AG08395 (cell line): ENCODE results near the gene OLFML1.
"Not testable (repeated sequence)": the region's sequence is repeated elsewhere in the genome, so short reads cannot be mapped to it uniquely, and the experiment has no call there.

Experiments used
- DNase-seq: peaks from one replicate; pipeline ENCODE4 v3.0.0; 2012; ENCODE audit warnings: mixed read lengths, low spot score

OLFML1 gene

DNA sequence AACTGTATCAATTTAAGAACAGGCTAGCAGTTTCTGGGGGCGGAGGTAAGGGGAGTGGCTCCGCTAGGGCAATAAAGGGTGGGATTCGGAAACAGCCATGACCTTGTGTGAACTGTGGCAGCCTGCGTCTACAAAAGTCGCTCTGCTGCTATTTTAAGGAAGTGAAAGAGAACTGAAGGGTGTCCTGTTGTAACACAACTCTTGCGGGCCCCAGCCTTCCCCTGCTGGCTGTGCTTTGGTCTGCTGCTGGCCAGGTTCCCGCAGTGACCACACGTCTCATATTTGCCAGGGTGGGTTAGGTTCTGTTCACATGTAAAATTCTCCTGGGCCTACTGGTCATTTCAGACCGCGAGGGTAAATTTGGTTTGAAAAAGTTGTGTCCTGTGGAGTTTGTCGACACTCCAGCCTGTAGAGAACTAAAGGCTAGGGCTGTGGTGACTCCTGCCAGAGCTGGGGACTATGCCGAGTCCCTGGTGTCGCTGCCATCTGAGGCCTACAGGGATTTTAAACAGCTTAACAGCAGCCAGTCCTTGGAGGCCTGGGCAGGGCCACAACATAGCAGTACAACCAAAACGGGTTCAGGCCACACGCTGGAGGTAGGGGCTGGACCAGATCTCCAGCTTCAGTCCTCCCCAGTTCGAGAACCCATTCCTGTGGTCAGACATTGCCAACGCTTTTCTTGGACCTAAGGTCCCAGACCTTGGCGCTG is 27.4 kb downstream of the OLFML1 start:
- DNase-seq = peak; percentile 78

DNA sequence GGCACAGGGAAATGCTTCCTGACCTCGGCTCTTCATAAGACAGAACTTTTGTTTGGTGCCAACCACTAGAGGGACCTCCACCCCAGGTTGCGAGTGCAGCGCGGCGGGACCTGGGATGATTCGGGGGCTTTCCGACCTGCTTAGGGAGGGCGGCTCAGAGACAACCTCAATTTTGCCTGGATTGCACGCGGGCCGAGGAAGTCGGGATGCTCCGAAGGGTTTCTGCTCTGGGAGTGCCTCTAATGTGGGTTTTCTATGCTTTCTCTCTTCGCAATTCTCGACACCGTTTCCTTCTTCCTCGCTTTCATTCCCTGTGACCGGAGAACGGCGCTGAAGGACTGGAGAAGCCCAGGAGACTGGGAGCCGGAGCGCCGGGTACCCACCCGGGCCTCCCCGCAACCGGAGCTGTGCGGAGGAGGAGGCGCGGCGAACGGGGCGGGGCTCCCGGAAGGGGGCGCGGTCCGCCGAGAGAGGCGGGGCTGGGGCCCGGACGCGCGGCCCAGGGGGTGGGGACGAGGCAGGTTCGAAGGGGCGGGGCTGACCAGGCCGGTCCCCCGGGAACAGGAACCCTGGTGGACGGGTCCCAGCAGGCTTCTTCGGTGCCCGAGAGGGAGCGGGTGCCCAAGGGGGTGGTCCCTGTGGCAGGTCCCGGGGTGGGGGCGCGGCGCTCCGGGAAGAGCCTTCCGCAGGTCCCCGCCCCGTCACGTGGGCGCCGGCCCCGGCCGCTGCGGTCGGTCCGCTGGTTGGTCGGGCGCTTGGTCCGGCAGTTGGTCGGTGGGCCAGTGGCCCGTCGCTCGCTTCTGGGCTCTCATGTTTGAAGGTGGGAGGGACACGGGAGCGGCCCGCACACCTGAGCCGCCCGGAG is 28.2 kb downstream of the OLFML1 start, which contains the start of gene PPFIBP2:
Gene PPFIBP2 (plus strand): TSS at position 766 of the 865 bp plus-strand sequence. CDS start 35,477 bp downstream, outside the sequence.
- DNase-seq = peak; percentile 95

DNA sequence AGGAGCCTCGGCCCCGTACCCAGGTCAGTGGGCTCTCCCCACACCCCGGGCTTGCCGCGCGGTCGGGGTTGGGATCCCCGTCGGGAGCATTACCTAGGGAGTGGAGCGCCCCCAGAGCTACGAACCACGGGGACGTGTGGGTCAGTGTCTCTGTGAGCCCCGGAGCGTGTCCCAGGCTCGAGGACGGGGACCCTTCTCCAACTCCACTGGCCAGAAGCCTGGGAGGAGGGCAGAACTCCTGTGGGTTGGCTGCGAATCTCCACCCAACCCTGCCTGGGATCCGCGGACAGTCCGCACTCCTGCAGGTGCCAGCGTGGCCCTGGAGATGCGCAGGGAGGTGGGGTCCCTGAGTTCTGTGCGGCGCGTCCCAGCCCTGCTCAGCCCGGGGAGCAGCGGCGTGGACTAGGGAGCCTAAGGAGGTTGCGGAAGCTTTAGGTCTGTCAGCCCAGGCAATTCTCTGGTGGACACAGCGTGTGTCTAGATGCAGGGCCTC is 28.8 kb downstream of the OLFML1 start:
- DNase-seq = peak; percentile 23

DNA sequence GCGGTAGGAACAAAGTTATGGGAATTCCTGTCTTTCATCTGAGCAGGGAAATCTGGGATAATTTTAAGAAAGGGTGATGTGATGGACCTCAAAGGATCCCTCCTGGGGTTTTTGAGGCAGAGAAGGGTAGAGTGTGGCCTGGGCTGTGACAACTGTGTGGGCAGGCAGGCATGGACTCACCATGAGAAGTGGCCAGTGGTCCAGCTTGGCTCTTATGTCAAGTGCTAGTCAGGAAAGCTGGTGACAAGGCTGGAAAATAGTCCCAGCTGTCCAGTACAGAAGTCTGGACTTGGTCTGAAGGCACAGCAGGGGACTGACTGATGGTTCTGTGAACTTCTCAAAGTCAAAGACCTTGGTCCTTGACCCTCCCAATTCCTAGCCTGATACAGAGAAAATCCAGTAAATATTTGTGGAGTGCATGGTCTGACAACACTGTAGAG is 30.2 kb downstream of the OLFML1 start:
- no peak for DNase-seq

DNA sequence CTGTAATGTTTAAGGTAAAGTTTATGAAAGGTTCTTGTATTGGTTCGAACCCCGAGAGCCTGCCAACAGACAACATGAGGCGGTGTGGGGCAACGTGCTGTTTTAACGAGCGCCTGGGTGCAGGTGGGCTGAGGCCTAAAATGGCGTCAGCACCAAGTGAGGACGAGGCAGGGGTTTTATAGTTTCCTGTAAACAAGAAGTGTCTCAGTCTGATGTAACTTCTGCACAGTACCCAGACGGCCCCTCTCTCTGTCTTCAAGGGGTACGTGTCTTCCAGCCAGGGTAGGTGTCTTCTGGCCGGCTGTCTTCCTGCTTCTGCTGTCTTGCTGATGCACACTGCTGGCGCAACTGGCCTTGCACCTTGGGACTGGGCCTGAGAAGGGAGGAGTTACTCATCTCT is 31.2 kb downstream of the OLFML1 start:
- no peak for DNase-seq

DNA sequence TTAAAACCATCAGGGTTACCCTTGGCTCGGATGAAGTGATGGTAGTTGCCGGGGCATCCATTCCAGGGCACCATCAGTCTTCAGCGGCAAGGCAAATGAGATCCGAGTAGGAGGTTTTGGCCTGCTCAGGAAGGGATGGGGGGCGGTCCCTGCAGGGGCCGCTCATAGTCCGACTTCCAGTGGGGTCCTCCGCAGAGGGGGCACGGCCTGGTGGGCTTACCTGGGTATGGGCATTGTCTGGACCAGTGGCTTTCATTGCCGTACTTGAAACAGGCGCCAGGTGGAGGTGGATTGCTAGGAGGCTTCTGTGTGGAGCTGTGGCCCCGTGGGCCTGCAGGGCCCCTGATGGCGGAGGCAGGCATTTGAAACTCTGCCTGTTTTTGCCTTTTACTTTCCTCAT is 32.4 kb downstream of the OLFML1 start:
- DNase-seq = not testable (repeated sequence)

DNA sequence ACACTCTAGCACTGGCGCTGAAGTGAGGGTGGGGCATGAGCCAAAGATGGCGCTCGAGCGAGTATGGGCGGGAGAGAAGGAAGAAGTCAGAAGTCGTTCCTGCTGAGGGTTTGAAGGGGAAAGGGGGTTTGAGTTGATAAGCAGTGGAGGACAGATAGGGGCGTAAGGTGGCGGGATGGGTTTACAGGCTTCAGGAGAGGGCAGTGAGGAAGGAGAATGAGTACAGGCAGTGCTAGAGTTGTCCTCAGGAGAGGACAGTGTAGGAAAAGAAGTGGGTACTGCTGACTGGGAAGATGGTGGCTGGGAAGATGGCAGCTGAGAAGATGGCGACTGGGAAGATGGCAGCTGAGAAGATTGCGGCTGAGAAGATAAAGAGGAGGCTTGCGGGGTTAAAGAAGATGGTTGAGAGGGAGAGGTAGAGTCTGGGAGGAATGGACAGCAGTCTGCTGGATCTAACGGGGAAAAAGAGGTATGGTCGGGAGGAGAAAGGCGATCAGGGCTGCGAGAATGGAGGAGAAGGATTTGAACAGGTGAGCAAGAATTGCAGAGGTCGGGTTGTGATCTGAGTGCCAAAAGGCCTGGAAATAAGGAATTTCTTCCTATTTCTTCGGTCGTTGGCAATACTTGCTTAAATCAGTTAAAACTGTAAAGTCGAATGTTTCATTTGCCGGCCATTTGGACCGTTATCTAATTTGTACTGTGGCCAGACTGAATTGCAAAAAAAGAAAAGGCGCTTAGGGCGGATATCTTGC is 33.7 kb downstream of the OLFML1 start:
- DNase-seq = no peak

DNA sequence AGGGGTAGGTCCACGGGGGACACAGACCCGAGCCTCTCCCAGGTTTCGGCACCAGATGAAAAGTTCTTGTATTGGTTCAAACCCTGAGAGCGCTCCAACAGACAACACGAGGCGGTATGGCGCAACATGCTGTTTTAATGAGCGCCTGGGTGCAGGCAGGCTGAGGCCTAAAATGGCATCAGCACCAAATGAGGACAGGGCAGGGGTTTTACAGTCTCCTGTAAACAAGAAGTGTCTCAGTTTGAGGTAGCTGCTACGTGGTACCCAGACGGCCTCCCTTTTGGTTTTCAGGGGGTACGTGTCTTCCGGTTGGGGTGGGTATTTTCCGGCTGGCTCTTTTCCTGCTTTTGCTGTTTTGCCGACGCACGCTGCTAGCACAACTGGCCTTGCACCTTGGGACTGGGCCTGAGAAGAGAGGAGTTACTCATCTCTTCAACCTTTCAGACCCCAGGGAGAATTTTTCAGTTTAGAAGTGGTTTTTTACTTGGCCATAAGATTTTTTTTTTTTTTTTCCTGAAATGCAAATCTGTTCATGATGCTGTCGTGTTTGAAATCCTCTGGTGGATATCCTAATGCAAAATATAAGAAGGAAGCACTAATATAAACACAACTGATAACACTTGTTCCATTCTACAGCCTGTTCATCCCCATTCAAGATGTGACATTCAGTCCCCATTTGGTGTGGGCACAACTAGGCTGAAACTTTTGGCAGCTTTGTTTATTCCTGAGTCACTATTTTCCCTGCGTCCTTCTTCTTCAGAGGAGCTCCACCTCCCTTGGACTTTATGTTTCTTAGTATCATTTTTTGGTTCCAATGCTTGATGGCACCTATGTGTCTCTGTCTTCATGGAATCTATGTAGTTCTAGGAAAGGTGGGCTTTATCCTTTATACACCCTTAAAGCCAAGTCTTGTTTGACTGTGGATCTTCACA is 35.0 kb downstream of the OLFML1 start:
- DNase-seq = peak; percentile 39

DNA sequence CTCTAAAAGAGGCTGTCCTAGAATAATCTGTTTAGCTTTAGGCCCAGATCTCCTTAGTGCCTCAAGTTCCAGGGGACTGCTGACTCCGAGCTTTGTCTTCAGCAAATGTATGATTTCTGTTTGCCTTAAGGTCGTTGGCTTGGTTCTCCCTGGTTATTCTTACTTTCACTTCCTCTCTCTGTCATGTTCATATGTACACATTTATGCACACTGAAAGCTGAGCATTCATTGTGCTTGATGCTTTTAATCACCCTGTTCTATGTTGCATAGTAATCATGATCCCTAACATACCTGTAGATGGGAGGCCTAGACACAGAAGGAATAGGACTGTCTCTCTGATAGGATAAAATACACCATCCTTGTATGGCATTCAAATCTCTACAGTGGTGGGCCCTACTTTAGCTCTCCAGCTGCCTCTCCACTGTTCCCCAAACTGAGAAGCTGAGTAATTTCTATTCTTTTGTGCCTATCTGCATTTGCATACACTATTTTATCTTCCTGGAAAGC is 35.7 kb downstream of the OLFML1 start:
- no peak for DNase-seq

DNA sequence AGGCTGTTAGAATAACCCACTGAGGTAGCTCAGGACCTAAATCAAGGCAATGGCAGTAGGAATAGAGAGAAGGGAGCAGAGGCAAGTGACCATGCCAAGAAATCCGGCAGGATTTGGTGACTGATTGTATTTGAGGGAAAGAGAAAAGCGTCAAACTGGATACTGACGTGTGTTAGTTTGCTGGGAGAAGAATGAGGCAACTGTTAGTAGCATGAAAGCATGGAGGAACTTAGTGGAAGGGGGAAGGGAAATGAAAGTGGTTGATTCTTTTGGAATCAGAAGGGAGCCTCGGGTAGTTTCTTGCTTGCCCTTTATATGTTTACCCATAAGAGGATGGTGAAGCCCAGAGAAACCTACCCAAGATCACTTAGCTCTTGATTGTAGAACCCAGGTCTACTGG is 36.8 kb downstream of the OLFML1 start:
- no peak for DNase-seq

DNA sequence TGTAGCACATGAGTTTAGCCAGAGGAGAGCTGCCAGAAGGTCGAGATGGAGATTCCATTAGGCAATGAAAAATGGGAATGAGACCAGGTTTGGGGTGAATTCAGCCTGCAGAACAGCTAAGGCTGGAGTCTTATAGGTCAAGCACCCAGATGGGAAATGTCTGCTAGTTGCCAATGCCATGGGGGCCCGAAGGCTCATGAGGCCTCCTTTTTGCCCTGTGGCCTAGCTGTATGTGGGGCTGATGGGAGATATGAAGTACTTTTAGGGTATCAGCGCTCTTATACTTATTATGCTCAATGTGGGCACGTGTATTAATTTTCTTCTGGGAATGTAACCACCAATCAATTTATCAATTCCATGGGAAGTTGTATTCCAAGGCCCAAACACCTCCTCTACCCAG is 37.2 kb downstream of the OLFML1 start:
- no peak for DNase-seq

DNA sequence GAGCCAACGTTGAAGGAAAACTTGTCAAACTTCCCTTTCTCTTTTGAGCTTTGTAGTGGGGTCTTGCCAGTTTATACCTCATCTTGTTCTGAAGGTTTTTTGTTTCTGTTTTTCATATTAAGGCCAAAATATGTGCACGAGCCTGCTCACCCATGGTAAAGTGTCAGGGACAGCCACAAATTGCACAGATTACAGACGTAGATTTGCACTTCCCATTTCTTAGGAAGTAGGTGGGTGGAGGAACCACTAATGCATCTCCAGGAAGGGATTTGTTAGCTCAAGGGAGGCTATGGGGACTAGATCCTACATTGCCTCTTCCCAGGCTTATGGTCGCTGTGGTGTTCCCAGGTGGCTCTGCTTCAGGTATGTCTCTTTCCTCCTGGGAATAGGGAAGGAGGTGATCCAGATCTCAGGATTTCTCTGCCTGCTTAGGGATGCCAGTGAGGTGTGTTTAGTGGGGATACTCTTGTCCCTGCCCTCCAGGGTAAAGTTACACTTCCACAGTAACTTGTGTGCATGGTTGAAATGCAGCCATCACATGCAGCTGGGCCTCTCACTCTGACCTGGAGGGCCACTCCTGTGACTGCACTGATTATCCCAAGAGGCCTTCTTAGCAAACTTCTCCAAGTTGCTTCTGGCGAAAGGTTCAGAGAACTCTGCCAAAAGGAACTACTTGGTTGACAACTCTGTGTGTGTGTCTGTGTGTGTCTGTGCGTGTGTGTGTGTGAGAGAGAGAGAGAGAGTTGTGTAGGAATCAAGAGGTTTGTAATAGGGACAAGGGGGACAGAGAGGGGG is 38.3 kb downstream of the OLFML1 start:
- DNase-seq = no peak

DNA sequence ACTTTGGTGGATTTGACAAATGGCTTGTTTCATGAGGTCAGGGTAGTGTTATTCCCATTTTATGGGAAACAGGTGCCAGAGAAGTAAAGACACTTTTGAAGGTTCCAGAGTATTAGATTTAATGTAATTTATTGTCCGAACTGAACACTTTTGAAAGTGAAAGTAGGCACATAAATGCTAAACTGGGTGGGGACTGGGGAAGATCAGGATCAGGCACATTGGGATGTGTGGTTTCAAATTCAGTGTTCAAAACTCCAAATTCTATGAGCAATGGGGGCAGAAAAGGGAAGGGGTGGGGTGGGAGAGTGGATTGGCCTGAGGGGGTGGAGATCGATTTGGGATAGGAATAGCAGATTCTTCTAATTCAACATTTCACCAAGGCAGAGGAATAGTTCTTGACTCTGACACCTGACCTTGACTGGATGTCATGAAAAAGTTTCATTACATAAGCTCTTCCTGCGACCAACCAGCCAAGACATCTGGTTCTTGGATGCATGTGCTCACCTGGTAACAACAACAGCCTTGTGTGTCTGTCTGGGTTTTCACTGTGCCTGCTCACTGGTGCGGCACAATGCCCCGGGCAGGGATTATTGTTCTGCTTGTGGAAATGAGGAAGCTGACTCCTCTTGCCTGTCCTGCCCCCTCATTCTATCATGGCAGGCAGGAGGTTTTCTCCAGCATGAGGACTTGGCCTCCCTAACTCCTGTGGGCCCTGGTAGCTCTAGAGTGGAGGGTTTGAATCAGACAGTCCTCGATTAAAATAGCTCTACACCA is 39.3 kb downstream of the OLFML1 start:
- DNase-seq = no peak

DNA sequence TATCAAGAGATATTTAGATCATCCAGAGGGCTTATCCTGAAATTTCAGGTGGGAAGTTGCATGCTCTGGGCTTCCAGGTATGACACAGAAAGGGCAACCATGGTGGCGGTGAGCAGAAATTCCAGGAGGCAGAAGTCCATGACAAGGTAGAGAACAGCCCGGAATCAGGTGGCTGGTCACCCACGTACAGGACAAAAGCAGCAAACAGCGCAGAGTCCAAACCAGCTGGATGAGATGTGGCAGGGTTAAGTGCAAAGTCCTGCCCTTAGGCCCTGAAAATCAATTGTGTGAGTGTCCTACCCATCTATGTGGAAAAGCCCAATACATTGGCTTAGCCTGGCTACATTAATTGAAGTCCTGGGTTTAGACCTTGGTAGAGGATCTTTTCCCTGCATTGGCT is 40.1 kb downstream of the OLFML1 start:
- no peak for DNase-seq

DNA sequence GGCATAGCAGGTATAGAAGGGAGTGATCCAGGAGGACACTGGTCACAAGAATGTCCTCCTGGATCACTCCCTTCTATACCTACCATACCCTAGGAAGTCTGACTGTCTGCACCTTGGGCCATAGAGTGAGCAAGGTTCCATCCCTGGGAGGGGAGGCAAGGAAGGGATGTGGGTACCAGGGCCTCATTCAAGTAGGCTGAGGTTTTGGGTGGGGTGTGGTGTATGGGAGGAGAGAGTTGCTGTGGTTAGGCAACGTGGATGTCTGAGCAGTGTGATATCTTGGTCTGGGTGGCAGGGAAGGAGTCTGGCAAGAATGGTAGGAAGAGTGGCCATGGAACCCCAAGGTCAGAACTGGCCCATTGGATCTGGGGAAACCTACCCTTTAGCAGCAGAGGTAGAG is 41.7 kb downstream of the OLFML1 start:
- no peak for DNase-seq

DNA sequence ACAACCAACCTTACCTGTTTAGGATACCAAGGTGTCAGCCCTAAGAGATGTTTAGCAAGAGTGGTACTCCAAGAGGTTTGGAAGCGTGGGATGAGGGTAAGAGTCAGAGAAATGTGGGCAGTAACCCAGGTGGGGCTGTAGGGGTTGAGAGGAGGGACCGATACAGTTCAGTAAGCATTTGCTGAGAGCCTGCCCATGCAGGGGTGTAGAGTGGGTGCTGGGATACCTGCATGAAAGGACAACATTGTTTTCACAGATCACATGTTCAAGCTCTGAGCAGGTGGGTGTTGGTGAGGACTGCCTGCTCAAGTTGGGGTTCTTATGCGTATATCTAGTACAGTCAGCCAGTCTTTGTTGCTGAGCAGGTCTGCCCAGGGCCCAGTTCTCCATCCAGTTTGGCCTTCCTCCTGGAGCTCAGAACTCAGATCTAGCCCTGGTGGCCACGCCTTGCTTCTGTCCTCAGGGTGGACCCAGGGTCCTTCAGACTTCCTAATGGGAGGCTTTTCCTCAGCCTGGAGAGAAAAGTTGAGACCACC is 43.3 kb downstream of the OLFML1 start:
- no peak for DNase-seq

DNA sequence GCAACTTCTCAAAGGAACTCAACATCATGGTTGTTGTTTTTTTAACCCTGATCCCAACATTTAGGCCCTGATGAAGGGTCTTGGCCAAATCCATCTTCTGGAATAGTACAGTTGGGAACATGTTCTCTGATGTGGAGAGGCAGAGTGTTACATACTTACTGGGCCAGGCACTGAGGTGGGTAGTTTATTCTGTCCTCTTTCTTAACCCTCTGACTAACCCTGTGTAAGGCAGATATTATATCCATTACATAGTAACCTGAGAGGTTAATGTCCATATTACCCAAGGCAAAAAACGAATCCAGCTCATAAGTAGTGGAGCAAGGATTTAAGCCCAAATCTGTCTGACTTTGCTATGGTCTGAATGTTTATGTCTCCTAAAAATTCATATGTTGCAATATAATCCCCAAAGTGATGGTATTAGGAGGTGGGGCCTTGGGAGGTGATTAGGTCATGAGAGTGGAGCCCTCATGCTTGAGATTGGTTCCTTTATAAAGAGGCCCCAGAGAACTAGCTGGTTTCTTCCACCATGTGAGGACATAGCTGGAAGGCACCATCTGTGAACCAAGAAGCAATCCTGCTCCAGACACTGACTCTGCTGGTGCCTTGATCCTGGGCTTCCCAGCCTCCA is 44.8 kb downstream of the OLFML1 start:
- no peak for DNase-seq

DNA sequence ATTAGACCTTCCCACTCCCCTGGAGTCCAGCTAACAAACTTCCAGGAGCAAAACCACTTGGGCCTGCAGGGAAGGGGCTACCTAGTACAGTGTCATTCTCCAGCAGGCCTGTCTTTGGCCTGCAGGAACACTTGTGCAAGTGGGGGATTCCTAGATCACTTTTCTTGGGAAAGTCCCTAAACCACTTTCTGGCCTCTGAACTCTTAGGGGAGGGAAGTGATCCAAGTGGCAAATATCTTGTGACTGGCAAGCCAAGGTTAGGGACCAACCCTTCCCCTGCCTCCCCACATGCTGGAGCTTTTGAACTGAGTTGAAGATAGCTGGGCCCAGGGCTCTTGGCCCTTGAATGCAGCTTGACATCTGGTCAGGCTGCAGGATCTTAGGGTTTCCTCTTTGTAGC is 45.7 kb downstream of the OLFML1 start:
- DNase-seq = no peak
